Activated CD8-positive, alpha-beta memory T cell treated with anti-CD3 and anti-CD28 coated beads for 1 hour (primary cell): ENCODE data around the gene NHSL1.

Experiments used
- DNase-seq, 2 donors: peaks; one replicate each; pipeline ENCODE4 v3.0.0-alpha.2; 2020; ENCODE audit warnings: low read depth in 1 of 2; ENCODE audit errors: extremely low read depth in 1 of 2

Gene NHSL1

DNA sequence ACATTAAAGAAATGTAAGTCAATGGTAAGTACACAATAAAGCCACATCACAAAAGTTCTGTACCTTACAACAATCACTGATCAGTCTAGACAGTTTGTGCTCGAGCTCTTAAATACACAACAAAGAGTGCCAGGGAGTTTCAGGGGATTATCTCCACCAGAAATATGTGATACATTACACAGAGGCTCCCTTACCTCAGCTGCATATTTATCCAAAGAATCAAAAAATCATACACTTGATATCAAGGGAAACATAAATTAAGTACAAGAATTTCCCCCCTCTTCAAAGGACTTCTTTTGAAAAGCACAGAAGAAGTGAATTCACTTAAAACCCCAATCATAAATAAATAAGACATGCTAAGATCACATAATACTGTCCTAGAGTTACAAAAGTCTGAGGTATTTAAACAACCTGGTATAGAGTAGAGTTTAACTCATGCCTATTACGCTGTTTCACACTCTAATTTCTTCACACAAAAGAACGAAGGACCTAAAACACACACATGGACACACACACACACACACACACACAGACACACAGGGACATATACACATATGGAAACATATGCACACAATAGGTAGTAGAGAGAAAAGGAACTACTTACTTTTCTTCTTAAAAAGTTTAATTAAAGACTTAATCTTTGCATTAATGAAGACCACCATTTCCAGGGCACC lies 528 bp downstream of the NHSL1 start:
- DNase-seq = no peak

GRCh38 chr6:138497286-138497685 lies 2.0 kb downstream of the NHSL1 start:
- DNase-seq = no peak

DNA sequence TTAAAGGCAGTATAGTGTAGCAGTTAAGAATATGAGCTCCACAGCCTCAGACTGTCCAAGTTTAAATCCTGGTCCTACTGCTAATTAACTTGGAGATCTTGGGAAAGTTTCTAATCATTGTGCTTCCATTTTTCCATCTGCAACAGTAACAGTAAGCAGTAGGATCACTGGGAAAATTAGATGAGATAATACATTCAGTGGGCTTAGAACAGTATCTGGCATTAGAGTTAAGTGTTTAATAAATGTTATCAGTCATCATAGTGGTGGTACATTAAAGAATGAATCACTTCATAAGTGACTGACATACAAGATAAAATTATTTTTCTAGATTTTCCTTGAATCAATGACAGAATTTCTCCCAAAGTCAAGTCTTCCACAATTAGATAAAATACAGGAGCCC lies 5.0 kb downstream of the NHSL1 start:
- DNase-seq = no peak

DNA sequence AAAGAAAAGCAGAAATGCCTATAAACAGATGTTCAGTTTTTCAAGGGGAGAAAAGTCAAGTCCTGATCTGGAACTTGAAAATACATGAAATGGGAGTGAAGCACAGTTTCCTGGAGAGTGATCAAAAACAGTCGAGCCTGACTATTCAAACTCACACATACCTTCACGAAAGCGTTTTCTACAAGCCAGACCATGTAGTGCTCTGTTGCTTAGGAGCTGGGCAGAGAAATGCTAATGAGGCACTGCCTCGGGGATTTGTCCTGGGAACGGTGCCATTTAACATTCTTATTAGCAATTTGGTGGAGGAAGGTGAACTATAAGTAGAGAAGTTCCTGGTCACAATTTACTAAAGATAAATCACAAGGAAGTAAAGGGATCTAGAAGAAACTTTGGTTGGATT lies 5.9 kb downstream of the NHSL1 start:
- DNase-seq = no peak

GRCh38 chr6:138492871-138493270 lies 6.4 kb downstream of the NHSL1 start:
- DNase-seq = no peak

DNA sequence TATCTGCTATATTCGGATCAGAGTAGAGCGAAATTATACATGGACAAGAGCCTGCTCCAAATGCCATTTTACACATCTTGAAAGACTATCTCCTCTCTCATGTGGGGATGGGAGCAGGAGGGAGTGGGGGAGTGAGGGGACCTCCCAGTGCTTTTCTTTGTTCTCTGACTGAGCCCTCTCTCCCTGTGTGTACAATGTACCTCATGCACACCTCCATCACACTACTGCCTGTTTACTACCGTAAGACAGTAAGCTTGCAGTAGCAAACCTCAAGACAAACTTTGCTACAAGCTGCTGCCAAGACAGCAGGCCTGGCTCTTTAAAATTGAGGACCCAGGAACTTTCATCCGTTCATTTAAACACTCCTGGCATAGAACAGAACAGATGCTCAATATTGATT lies 7.2 kb downstream of the NHSL1 start:
- no peak for DNase-seq

DNA sequence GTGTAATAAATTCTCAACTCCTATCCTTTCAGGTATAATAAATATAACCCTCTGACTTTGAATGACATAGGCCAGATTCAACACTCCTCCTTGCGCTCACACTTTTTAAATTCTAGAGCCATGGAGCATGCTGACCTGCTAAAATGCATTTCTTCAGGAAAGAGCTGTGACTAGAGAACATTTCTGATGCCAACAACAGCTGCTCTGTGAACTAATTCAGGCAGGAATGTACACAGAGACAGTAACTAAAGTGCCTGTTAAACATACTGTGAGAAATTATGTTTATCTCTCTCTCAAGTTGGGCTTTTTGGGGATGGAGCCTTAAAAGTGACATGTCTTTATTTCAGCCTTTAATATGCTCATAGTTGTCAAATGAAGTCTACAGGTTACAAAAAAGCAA lies 8.3 kb downstream of the NHSL1 start:
- DNase-seq = no peak

GRCh38 chr6:138489846-138490245 lies 9.4 kb downstream of the NHSL1 start:
- DNase-seq = no peak

DNA sequence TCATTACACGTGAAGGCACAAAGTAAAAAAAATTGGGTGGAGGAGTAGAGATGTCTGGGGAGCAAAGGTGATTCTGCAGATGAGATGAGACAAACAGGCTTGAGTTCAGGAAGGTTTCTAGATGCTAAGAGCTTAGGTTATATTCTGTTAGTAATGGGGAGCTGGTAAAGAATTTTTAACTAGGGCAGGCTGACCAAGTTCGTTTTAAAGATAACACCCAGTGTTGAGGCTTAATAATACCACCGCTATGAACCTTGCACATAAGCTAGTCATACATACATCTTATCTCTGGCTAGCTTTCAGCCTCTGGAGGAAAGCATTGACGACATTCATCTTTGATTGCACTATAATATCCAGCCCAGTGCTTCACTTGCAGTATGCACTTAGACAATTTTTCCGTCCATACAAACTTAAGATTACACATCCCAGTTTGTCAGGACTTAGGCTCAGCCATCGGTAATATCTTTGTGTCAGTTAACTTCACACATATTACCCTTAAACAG lies 12.1 kb downstream of the NHSL1 start:
- DNase-seq = no peak

- DNase-seq = no peak
Measured at GRCh38 chr6:138486249-138487101, 12.8 kb downstream of the NHSL1 start.

DNA sequence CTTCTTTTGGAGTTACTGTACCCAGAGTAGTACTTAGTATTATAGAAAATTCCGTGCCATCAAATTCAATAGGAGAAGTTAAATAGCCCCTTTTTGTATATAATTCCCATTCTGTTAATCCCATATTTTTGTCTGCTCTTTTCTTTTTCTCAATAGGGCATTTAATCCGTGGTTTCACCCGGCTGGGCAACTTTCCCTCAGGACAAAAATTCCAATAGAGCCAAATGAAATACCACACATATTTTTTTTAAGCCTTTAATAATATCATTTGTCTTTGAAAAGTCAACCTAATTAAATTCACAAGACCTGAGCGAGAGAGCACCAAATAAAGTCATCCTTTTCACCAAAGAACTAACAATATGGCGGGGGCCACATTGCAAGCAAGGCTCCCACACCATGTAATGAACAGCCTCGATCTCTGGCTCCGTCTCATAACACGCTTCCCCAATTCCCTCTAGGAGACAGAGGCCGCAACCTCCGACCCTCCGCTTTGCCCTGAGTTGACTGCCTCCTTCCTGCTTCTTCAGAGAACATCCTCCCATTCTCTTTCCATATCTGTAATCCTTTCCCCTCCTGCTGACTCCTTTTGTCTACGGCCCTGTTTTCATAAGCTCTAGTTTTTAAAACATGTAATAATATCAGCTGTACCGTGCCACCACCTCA lies 13.6 kb downstream of the NHSL1 start:
- DNase-seq = no peak

DNA sequence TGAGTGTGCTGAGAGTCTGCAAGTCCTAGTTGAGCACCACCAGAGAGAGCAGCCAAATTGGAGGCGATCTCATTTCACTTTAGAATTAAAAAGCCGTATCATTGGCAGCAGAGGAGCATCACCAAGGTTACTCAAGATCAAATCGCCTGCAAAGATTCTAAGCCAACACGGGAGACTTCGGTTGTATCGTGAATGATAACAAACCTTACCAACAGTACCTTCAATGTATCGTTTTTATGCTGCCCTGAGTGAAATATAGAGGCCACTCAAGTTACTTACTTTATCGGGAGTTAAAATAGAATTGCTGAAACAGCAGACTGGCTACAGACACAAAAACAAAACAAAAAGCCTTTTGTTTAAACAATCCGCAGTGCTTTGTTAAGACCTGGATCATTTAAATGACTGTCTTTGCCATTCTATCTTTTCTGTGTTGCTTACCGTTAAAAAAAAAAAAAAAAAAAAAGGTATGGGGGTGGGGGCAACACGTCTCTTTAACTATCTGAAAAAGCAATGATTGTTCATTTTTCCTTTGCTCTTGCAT lies 14.2 kb downstream of the NHSL1 start:
- no peak for DNase-seq

DNA sequence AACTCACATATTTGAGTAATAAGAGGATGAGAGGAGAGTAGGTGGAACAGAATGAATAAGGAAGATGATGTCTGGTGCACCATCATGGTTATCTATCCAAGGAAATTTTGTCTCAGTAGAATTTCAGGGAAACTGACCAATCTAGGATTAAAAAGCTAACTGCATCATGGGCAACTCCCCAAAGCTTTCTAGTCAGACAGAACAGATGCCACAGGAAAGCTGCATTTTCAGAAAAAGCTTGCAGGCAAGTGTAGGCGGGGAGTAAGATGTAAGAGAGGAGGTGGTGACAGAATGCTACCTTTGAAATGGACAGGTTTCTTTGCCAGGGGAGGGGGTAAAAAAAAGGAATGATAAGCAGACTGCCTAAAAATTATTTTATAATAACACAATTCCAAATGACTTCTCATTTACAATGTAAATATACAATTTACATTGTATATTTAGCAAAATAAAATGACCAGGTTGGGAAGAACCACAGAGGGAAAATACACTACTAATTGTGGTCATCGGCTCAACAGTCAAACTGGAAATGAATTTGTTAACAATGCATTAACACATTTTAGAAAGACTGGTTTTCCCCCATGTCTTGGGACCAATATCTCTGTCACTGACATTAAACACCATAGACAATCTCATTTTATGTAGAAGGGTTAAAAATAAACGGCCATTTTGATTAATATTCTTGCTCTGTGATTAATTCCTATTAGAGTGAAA lies 15.1 kb downstream of the NHSL1 start:
- DNase-seq = no peak

- DNase-seq = no peak
Measured at GRCh38 chr6:138482816-138483215, 16.5 kb downstream of the NHSL1 start.

DNA sequence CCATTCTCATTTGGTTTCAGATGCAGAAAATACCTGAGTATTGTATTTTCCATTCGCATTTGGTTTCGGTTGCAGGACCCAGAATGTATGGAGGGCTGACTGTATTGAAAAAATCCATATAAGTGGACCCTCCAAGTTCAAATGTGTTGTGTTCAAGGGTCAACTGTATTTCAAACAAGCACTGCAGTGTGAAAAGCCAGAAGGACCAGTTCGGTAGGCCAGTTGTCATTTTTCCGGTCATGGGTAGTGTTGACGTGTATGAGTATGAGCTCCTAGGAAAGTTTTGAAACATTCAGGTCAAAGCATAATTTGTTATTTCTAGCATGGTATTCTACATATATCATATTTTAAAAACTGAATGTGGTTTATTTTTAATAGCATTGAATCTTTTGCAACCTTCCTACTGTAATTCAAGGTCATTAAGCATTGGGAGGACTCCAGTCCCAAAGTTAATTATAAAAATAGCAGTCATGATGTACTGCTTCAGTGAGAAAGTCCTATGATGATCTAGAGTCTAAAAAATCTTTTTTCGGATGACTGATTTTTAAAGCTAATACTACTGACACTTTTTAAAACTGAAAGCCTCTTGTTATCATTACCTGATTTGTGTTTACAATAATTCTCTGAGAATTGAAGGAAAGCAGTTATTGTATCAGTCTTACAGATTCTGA lies 18.9 kb downstream of the NHSL1 start:
- no peak for DNase-seq

- no peak for DNase-seq
Measured at GRCh38 chr6:138477913-138478539, 21.3 kb downstream of the NHSL1 start.

DNA sequence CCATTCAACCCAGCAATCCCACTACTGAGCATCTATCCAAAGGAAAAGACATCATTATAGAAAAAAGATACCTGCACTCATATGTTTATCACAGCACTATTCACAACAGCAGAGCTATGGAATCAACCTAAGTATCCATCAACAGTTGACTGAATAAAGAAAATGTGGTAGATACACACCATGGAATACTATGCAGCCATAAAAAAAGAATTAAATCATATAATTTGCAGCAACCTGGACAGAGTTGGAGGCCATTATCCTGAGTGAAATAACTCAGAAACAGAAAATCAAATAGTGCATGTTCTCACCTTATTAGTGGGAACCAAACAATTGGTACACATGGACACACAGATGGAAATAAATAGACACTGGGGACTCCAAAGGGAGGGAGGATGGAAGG lies 23.2 kb downstream of the NHSL1 start:
- DNase-seq = no peak

- no peak for DNase-seq
Measured at GRCh38 chr6:138473144-138473543, 26.1 kb downstream of the NHSL1 start.

- DNase-seq = no peak
Measured at GRCh38 chr6:138468320-138469015, 30.8 kb downstream of the NHSL1 start.
